Measurements from ENCODE around the gene CFAP141. TPM values are rescaled to one million over a fixed set of nuclear protein-coding genes. Genes with fewer than 3 reads are reported as not detected.

Gene CFAP141
- polyA plus RNA-seq, 1 of the 3 experiments (the other 2 are of a cell fraction): not detected

DNA sequence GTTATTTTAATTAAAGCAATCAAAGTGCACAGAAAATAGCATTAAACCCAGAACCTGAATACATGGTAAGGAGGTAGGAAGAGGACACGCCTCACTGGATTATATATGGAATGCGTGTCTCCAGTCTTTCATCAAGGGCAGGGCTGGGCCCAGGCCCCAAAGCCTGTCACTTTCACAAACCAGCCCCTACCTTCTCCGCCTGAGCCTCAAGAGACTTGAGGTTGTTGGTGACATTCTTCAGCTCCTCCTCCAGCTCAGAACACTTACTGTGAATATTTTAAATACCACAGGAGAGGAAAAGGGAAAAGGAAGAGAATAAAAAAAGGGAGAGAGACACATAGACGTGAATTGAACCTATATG is 34.9 kb downstream of the CFAP141 start:
- H3K4me2 ChIP-seq: no peak overlapping the region
- no peak for TF ChIP-seq GATA2 (CRISPR knock-in tag; IDR thresholded peaks at IDR 0.05)
- no peak for TF ChIP-seq GABPA (IDR thresholded peaks at IDR 0.05; ENCODE audit: low read depth)
- TF ChIP-seq REST (IDR thresholded peaks at IDR 0.05; ENCODE audit: low read depth, low read length): no peak
- no peak for TF ChIP-seq CHD2 (IDR thresholded peaks at IDR 0.05; ENCODE audit: low read length, partially characterized antibody)
- TF ChIP-seq NFIC (IDR thresholded peaks at IDR 0.05; ENCODE audit: borderline replicate concordance): no peak
- TF ChIP-seq POLR2AphosphoS5 (IDR thresholded peaks at IDR 0.05; ENCODE audit: low read depth, low read length): 0 out of 2 replicates have a peak, but pooled peaks have one; percentile 17
- peaks cover 92% of the 10 kb centered on the region for H4K20me1 ChIP-seq (ENCODE audit: insufficient read depth)
- H3K9ac ChIP-seq: no peak overlapping the region
- peaks cover 79 to 86% of the 10 kb centered on the region in 2 experiments for H3K36me3 ChIP-seq (replicated peaks in 1 of 2; ENCODE audit: control insufficient read depth in 1 of 2, insufficient read depth in 2 of 2, low read length in 1 of 2)
- ChIA-PET POLR2A (no interaction called here), CTCF (interaction anchor here (1.3 kb wide), 1 partner anchor 13 kb away, joined by 5 read pairs; no protein-coding TSS in a partner anchor)
- 89% methylated on average over 4 of the region's 4 CpGs for WGBS (ENCODE audit: low lambda C conversion rate)
- no peaks in the 10 kb centered on the region for H3K4me1 ChIP-seq (ENCODE audit: control insufficient read depth in 1 of 2, insufficient read depth in 2 of 2, low read depth in 1 of 2, low read length in 1 of 2)
- no peaks in the 10 kb centered on the region for H3K9me3 ChIP-seq
- H3F3A ChIP-seq (replicated peaks; ENCODE audit: insufficient read depth): peaks cover 3% of the 10 kb centered on the region
- no peak overlapping the region for H2AFZ ChIP-seq (ENCODE audit: low read depth)
- H3K4me3 ChIP-seq (ENCODE audit: low read depth in 2 of 2, low read length in 1 of 2): no peak overlapping the region
- H3K79me2 ChIP-seq (ENCODE audit: insufficient read depth): peaks cover 99% of the 10 kb centered on the region
- DNase-seq: no peak
- no peaks in the 10 kb centered on the region for H3K27me3 ChIP-seq (ENCODE audit: insufficient read depth)
- H3K9me2 ChIP-seq: no peaks in the 10 kb centered on the region
- H3K27ac ChIP-seq (ENCODE audit: low read depth in 2 of 2, low read length in 1 of 2): no peak overlapping the region

- peaks cover 99% of the 10 kb centered on the region for H3K79me2 ChIP-seq (ENCODE audit: insufficient read depth)
- H3K27me3 ChIP-seq (ENCODE audit: insufficient read depth): no peaks in the 10 kb centered on the region
- POLR2A ChIA-PET: no interaction called here
Measured at GRCh38 chr1:154170547-154171222, 35.4 kb downstream of the CFAP141 start.

More at GRCh38 chr1:154170547-154171222, 35.4 kb downstream of the CFAP141 start:
- Histone ChIP-seq H3K4me3 (ENCODE audit: low read depth in 2 of 2, low read length in 1 of 2) (no peak overlapping the region), H3K27ac (ENCODE audit: low read depth in 2 of 2, low read length in 1 of 2) (no peak overlapping the region), H3K4me2 (no peak overlapping the region), H3F3A (replicated peaks; ENCODE audit: insufficient read depth) (peaks cover 5% of the 10 kb centered on the region), H3K9me3 (no peaks in the 10 kb centered on the region), H3K4me1 (ENCODE audit: control insufficient read depth in 1 of 2, insufficient read depth in 2 of 2, low read depth in 1 of 2, low read length in 1 of 2) (no peaks in the 10 kb centered on the region), H3K36me3 (replicated peaks in 1 of 2; ENCODE audit: control insufficient read depth in 1 of 2, insufficient read depth in 2 of 2, low read length in 1 of 2) (peaks cover 80 to 86% of the 10 kb centered on the region in 2 experiments), H3K9me2 (no peaks in the 10 kb centered on the region), H2AFZ (ENCODE audit: low read depth) (no peak overlapping the region), H3K9ac (no peak overlapping the region), H4K20me1 (ENCODE audit: insufficient read depth) (peaks cover 92% of the 10 kb centered on the region)
- CTCF ChIA-PET: interaction anchor here (1.3 kb wide), 1 partner anchor 12 kb away, joined by 5 read pairs; no protein-coding TSS in a partner anchor
- TF ChIP-seq REST (IDR thresholded peaks at IDR 0.05; ENCODE audit: low read depth, low read length) (no peak), RCOR1 (IDR thresholded peaks at IDR 0.05; ENCODE audit: low read length) (no peak)
- TF ChIP-seq, protein P1, sequence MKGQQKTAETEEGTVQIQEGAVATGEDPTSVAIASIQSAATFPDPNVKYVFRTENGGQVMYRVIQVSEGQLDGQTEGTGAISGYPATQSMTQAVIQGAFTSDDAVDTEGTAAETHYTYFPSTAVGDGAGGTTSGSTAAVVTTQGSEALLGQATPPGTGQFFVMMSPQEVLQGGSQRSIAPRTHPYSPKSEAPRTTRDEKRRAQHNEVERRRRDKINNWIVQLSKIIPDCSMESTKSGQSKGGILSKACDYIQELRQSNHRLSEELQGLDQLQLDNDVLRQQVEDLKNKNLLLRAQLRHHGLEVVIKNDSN (IDR thresholded peaks at IDR 0.05; ENCODE audit: borderline replicate concordance, low read depth): peak; percentile 34; the same call in 1 of the 2 replicates
- no peak for DNase-seq

Measured in SK-N-SH (cell line).